Fibroblast of lung (primary cell): Measurements from ENCODE around the gene PTPRE. TPM values are rescaled to one million over a fixed set of nuclear protein-coding genes. Genes with fewer than 3 reads are reported as not detected.

Source experiments
- DNase-seq, 2 donors: peaks; one replicate each; pipeline versions ENCODE4 v3.0.0 to v3.0.0-alpha.2; 2010; ENCODE audit warnings: low read depth in 2 of 2
- H2AFZ ChIP-seq: 2 replicates; pipeline ENCODE4 v1.5.1; 2012; ENCODE audit warnings: low read length, control low read depth, inconsistent platforms
- H3K27ac ChIP-seq: 2 replicates; pipeline ENCODE4 v1.5.1; 2011; ENCODE audit warnings: low read length, control low read depth; ENCODE audit not compliant: insufficient read depth
- H3K27me3 ChIP-seq: 2 replicates; pipeline ENCODE4 v1.5.1; 2011; ENCODE audit warnings: mild to moderate bottlenecking, low read length; ENCODE audit not compliant: control insufficient read depth, insufficient read depth
- H3K36me3 ChIP-seq: 2 replicates; pipeline ENCODE4 v1.5.1; 2011; ENCODE audit warnings: low read length; ENCODE audit not compliant: control insufficient read depth, insufficient read depth
- H3K4me1 ChIP-seq: 2 replicates; pipeline ENCODE4 v1.5.1; 2011; ENCODE audit warnings: low read length; ENCODE audit not compliant: control insufficient read depth, insufficient read depth; ENCODE audit errors: extremely low read depth
- H3K4me2 ChIP-seq: 2 replicates; pipeline ENCODE4 v1.5.1; 2011; ENCODE audit warnings: low read length, control low read depth; ENCODE audit not compliant: insufficient read depth; ENCODE audit errors: extremely low read depth
- H3K4me3 ChIP-seq, 4 experiments: fragments of 200-600 bp in 1 of 4; sonication (generic) in 1 of 4; replicated peaks in 1 of 4; 2 replicates each; pipeline ENCODE4 v1.5.1; 2011 to 2016; ENCODE audit warnings: low read length in 4 of 4, low read depth in 3 of 4, mild to moderate bottlenecking in 3 of 4, control low read depth in 2 of 4, inconsistent platforms in 1 of 4, mixed read lengths in 1 of 4; ENCODE audit not compliant: insufficient read depth in 1 of 4; ENCODE audit errors: control extremely low read depth in 1 of 4
- H3K79me2 ChIP-seq: 2 replicates; pipeline ENCODE4 v1.5.1; 2012; ENCODE audit warnings: mild to moderate bottlenecking, low read length, inconsistent platforms; ENCODE audit not compliant: control insufficient read depth, insufficient read depth
- H3K9ac ChIP-seq: 2 replicates; pipeline ENCODE4 v1.5.1; 2011; ENCODE audit warnings: mild to moderate bottlenecking, low read length, control low read depth; ENCODE audit not compliant: insufficient read depth
- H3K9me3 ChIP-seq: 2 replicates; pipeline ENCODE4 v1.5.1; 2012; ENCODE audit warnings: low read depth, low read length; ENCODE audit not compliant: control insufficient read depth, insufficient read depth
- H4K20me1 ChIP-seq: 2 replicates; pipeline ENCODE4 v1.5.1; 2011; ENCODE audit warnings: low read length; ENCODE audit not compliant: control insufficient read depth, insufficient read depth; ENCODE audit errors: extremely low read depth
- CTCF ChIP-seq, 2 donors: IDR thresholded peaks in 1 of 2; conservative IDR thresholded peaks in 1 of 2; 1 replicate in 1 of 2; 2 replicates in 1 of 2; pipeline ENCODE4 v1.5.1; 2011 to 2012; ENCODE audit warnings: low read length in 2 of 2, control low read depth in 1 of 2, inconsistent platforms in 1 of 2, low read depth in 1 of 2, mild to moderate bottlenecking in 1 of 2
- EZH2 ChIP-seq: IDR thresholded peaks from 2 replicates; pipeline ENCODE4 v1.5.1; 2012; ENCODE audit warnings: low read length, control low read depth, mild to moderate bottlenecking; ENCODE audit errors: missing control alignments
- polyA plus RNA-seq, 2 donors: library from polyadenylated mRNA; depleted of rRNA in 1 of 2; stranded (reverse) in 1 of 2; unstranded in 1 of 2; fragments of >200 nt; gene quantifications; 2 replicates each; pipeline ENCODE4 v1.2.1, GENCODE V29; 2011 to 2012; ENCODE audit warnings: missing spikeins in 1 of 2
- total RNA-seq: library from RNA; depleted of rRNA; stranded (reverse); fragments of >200 nt; gene quantifications from 2 replicates; pipeline ENCODE4 v1.2.1, GENCODE V29; 2014

PTPRE gene
- total and polyA plus RNA-seq, 2 donors (not counting 1 experiment from before 2014, with no cell fraction given), result 0.75 to 1.8 TPM

- H3K27ac ChIP-seq, result no peak overlapping the region
- DNase-seq, result no peak
- no peaks in the 10 kb centered on the region for H4K20me1 ChIP-seq
- no peak overlapping the region for H3K4me2 ChIP-seq
- no peak overlapping the region for H3K9ac ChIP-seq
- H2AFZ ChIP-seq, result no peak overlapping the region
- TF ChIP-seq EZH2 (no peak), CTCF (conservative IDR thresholded peaks at IDR 0.05 in 1 of 2, IDR thresholded peaks at IDR 0.05 in 1 of 2; ENCODE audit: low read depth in 1 of 2, low read length in 2 of 2) (no peak)
- H3K79me2 ChIP-seq, result no peaks in the 10 kb centered on the region
- H3K4me1 ChIP-seq, result no peaks in the 10 kb centered on the region
- no peaks in the 10 kb centered on the region for H3K27me3 ChIP-seq
- no peaks in the 10 kb centered on the region for H3K36me3 ChIP-seq
- no peaks in the 10 kb centered on the region for H3K9me3 ChIP-seq
- no peak overlapping the region for H3K4me3 ChIP-seq
Observed at GRCh38 chr10:128087146-128087883, 180.4 kb downstream of the PTPRE start.

GRCh38 chr10:128087884-128088709 lies 181.2 kb downstream of the PTPRE start:
- H4K20me1 ChIP-seq, result no peaks in the 10 kb centered on the region
- H3K9me3 ChIP-seq, result no peaks in the 10 kb centered on the region
- no peak overlapping the region for H3K4me2 ChIP-seq
- no peaks in the 10 kb centered on the region for H3K36me3 ChIP-seq
- no peak for DNase-seq
- no peaks in the 10 kb centered on the region for H3K4me1 ChIP-seq
- TF ChIP-seq CTCF (conservative IDR thresholded peaks at IDR 0.05 in 1 of 2, IDR thresholded peaks at IDR 0.05 in 1 of 2; ENCODE audit: low read depth in 1 of 2, low read length in 2 of 2) (no peak), EZH2 (no peak)
- H3K79me2 ChIP-seq, result no peaks in the 10 kb centered on the region
- no peak overlapping the region for H3K4me3 ChIP-seq
- no peak overlapping the region for H3K27ac ChIP-seq
- H3K27me3 ChIP-seq, result no peaks in the 10 kb centered on the region
- no peak overlapping the region for H2AFZ ChIP-seq
- no peak overlapping the region for H3K9ac ChIP-seq

GRCh38 chr10:128091636-128092210 lies 184.8 kb downstream of the PTPRE start:
- TF ChIP-seq EZH2 (no peak), CTCF (conservative IDR thresholded peaks at IDR 0.05 in 1 of 2, IDR thresholded peaks at IDR 0.05 in 1 of 2; ENCODE audit: low read depth in 1 of 2, low read length in 2 of 2) (no peak)
- H4K20me1 ChIP-seq, result no peaks in the 10 kb centered on the region
- no peaks in the 10 kb centered on the region for H3K27me3 ChIP-seq
- no peaks in the 10 kb centered on the region for H3K79me2 ChIP-seq
- no peaks in the 10 kb centered on the region for H3K4me1 ChIP-seq
- no peak overlapping the region for H3K4me3 ChIP-seq
- H3K36me3 ChIP-seq, result no peaks in the 10 kb centered on the region
- no peak for DNase-seq
- no peaks in the 10 kb centered on the region for H3K9me3 ChIP-seq
- no peak overlapping the region for H3K4me2 ChIP-seq
- H3K27ac ChIP-seq, result no peak overlapping the region
- no peak overlapping the region for H3K9ac ChIP-seq
- no peak overlapping the region for H2AFZ ChIP-seq
